Mesendoderm (in vitro differentiated cells): ENCODE results near the gene USP11.

Source experiments
- DNase-seq: peaks from one replicate; pipeline ENCODE4 v3.0.0; 2013
- H2AK5ac ChIP-seq: 2 replicates; pipeline ENCODE4 v1.6.1; 2013; ENCODE audit warnings: low read length, inconsistent platforms
- H2BK120ac ChIP-seq: 2 replicates; pipeline ENCODE4 v1.6.1; 2013; ENCODE audit warnings: low read depth, mild to moderate bottlenecking, low read length, moderate library complexity, mixed read lengths
- H2BK15ac ChIP-seq: replicated peaks from 2 replicates; pipeline ENCODE4 v1.6.1; 2013; ENCODE audit warnings: low read depth, mild to moderate bottlenecking, moderate library complexity
- H2BK5ac ChIP-seq: 2 replicates; pipeline ENCODE4 v1.6.1; 2013; ENCODE audit warnings: low read length, inconsistent platforms
- H3K18ac ChIP-seq: 2 replicates; pipeline ENCODE4 v1.6.1; 2013; ENCODE audit warnings: mild to moderate bottlenecking, low read length, mixed read lengths
- H3K23ac ChIP-seq: one replicate; pipeline ENCODE4 v1.6.1; 2013; ENCODE audit warnings: low read length
- H3K27ac ChIP-seq: 2 replicates; pipeline ENCODE4 v1.5.1; 2013; ENCODE audit warnings: low read depth, mild to moderate bottlenecking, inconsistent platforms, low read length, moderate library complexity
- H3K27me3 ChIP-seq: 2 replicates; pipeline ENCODE4 v1.6.1; 2013; ENCODE audit warnings: low read length, control low read depth, mild to moderate bottlenecking, inconsistent platforms; ENCODE audit not compliant: insufficient read depth, poor library complexity
- H3K36me3 ChIP-seq: 2 replicates; pipeline ENCODE4 v1.6.1; 2013; ENCODE audit warnings: low read length, inconsistent platforms; ENCODE audit not compliant: control insufficient read depth, insufficient read depth
- H3K4ac ChIP-seq: one replicate; pipeline ENCODE4 v1.6.1; 2013; ENCODE audit warnings: low read depth, mild to moderate bottlenecking, low read length, moderate library complexity
- H3K4me1 ChIP-seq: 2 replicates; pipeline ENCODE4 v1.6.1; 2013; ENCODE audit warnings: low read depth, low read length, inconsistent platforms; ENCODE audit not compliant: control insufficient read depth
- H3K4me2 ChIP-seq: 2 replicates; pipeline ENCODE4 v1.6.1; 2013; ENCODE audit warnings: low read length
- H3K4me3 ChIP-seq: 2 replicates; pipeline ENCODE4 v1.5.1; 2013; ENCODE audit warnings: mild to moderate bottlenecking, low read length
- H3K56ac ChIP-seq: one replicate; pipeline ENCODE4 v1.6.1; 2013; ENCODE audit warnings: low read length
- H3K79me1 ChIP-seq: 2 replicates; pipeline ENCODE4 v1.6.1; 2013; ENCODE audit warnings: low read length, inconsistent platforms
- H3K79me2 ChIP-seq: 2 replicates; pipeline ENCODE4 v1.6.1; 2013; ENCODE audit warnings: mild to moderate bottlenecking, low read length; ENCODE audit not compliant: control insufficient read depth, insufficient read depth
- H3K9ac ChIP-seq: 2 replicates; pipeline ENCODE4 v1.6.1; 2013; ENCODE audit warnings: low read length, inconsistent platforms
- H4K5ac ChIP-seq: one replicate; pipeline ENCODE4 v1.6.1; 2013; ENCODE audit warnings: low read length
- H4K8ac ChIP-seq: one replicate; pipeline ENCODE4 v1.6.1; 2013; ENCODE audit warnings: low read depth, mild to moderate bottlenecking, control low read depth, low read length, moderate library complexity
- WGBS: extraction: QIAGEN DNeasy Blood & Tissue Kit; methylation state at CpG from one replicate; pipeline ENCODE4 v1.1.7; 2013; ENCODE audit warnings: low lambda C conversion rate, missing lambda C conversion rate; ENCODE audit not compliant: insufficient coverage; ENCODE audit errors: extremely low coverage; 5-methylcytosine and 5-hydroxymethylcytosine counted together

The USP11 gene

DNA sequence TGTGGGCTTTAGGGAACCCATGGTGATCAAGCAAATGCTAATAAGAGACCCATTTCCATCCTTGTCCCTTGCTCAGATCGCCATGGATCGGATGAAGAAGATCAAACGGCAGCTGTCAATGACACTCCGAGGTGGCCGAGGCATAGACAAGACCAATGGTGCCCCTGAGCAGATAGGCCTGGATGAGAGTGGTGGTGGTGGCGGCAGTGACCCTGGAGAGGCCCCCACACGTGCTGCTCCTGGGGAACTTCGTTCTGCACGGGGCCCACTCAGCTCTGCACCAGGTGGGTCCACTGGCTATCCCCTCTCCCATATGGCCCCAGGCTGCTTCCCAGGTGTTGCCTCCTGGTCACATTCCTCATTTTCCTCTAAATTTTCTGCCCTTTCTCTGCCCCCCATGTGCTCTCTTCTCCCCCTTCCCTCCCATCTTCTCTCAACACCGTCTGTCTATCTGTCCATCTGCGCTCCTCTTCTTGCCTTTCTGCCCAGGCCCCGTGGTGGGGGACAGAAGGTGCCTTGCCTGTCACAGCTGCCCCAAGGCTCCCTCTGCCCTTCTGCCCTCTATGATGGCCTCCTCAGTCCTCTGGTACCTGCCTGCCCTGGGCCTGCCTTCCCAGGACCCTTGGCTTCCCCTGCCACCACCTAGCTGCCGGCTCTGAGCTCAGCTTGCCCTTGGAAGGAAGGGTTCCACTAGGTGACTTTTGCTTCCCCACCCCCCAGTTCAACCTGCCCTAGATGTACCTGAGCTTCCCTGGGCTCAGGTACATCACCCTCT lies 9.1 kb upstream of the USP11 start:
- no peak overlapping the region for H3K4me3 ChIP-seq
- H3K9ac ChIP-seq: no peak overlapping the region
- H3K56ac ChIP-seq: no peak overlapping the region
- H3K79me2 ChIP-seq: peaks cover 33% of the 10 kb centered on the region
- H3K79me1 ChIP-seq: peaks cover 2% of the 10 kb centered on the region
- H4K8ac ChIP-seq: no peak overlapping the region
- peaks cover 1% of the 10 kb centered on the region for H3K4me1 ChIP-seq
- no peak overlapping the region for H2AK5ac ChIP-seq
- no peak overlapping the region for H3K23ac ChIP-seq
- no peak overlapping the region for H2BK120ac ChIP-seq
- H2BK15ac ChIP-seq: no peak overlapping the region
- no peak overlapping the region for H4K5ac ChIP-seq
- no peak overlapping the region for H3K4me2 ChIP-seq
- H3K36me3 ChIP-seq: peaks cover 2% of the 10 kb centered on the region
- no peak overlapping the region for H3K4ac ChIP-seq
- H2BK5ac ChIP-seq: no peak overlapping the region
- no peaks in the 10 kb centered on the region for H3K27me3 ChIP-seq
- H3K27ac ChIP-seq: no peak overlapping the region
- no CpG with 5 or more reads among the region's 13 CpGs for WGBS
- no peak overlapping the region for H3K18ac ChIP-seq
- no peak for DNase-seq

DNA sequence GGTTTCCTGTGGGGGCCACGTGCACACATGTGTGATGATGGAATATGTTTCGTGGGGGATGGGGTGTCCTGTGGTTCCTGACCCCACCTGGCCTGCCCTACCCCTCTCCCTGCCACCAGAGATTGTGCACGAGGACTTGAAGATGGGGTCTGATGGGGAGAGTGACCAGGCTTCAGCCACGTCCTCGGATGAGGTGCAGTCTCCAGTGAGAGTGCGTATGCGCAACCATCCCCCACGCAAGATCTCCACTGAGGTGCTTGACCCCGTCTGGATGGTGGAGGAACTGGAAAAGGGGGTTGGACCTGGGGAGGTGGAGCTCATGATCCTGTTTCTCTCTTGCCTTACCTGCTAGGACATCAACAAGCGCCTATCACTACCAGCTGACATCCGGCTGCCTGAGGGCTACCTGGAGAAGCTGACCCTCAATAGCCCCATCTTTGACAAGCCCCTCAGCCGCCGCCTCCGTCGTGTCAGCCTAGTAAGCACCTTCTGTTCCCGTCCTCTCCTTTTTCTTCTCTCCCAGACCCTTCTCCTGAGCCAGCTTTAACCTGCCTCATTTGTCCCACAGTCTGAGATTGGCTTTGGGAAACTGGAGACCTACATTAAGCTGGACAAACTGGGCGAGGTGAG lies 8.4 kb upstream of the USP11 start:
- Histone ChIP-seq H2BK5ac (no peak overlapping the region), H3K56ac (no peak overlapping the region), H2BK15ac (no peak overlapping the region), H3K4ac (no peak overlapping the region), H2BK120ac (no peak overlapping the region), H2AK5ac (no peak overlapping the region), H3K18ac (no peak overlapping the region), H3K79me1 (peaks cover 2% of the 10 kb centered on the region), H4K8ac (no peak overlapping the region), H3K79me2 (peaks cover 26% of the 10 kb centered on the region), H3K4me2 (no peak overlapping the region), H3K36me3 (peaks cover 2% of the 10 kb centered on the region), H3K4me3 (no peak overlapping the region), H3K27me3 (no peaks in the 10 kb centered on the region), H3K27ac (no peak overlapping the region), H4K5ac (no peak overlapping the region), H3K4me1 (peaks cover 1% of the 10 kb centered on the region), H3K23ac (no peak overlapping the region), H3K9ac (no peak overlapping the region)
- WGBS: no CpG with 5 or more reads among the region's 17 CpGs
- DNase-seq: no peak

DNA sequence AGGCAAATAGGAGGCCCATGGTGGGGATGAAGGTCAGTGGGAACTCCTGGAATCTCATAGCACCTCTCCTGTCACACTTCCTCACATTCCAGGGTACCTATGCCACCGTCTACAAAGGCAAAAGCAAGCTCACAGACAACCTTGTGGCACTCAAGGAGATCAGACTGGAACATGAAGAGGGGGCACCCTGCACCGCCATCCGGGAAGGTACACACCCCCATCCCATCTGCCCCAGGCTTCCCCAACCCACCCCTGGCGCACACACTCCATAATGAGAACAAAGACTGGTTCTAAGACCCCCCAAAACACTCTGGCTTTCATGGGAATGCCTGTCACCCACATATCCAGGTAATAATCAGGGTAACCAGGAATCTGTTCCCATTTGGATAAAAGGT lies 7.9 kb upstream of the USP11 start:
- WGBS: no CpG with 5 or more reads among the region's 4 CpGs

DNA sequence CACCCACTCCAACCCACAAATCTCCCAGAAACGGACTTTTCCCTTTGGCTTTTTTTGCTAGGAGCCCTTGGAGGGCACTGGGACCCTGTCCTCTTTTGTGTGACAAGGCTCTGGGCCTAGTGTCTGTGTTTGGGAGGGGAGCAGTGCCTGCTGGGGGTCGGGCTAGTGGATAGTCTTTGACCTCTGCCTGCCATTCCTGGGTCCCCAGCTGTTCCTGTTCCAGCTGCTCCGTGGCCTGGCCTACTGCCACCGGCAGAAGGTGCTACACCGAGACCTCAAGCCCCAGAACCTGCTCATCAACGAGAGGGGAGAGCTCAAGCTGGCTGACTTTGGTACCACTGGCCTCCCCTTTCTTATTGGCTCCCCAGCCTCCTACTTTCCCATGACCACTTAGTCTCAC lies 6.7 kb upstream of the USP11 start:
- Histone ChIP-seq H2BK120ac (no peak overlapping the region), H3K79me1 (no peaks in the 10 kb centered on the region), H3K4me2 (no peak overlapping the region), H3K36me3 (peaks cover 2% of the 10 kb centered on the region), H4K8ac (no peak overlapping the region), H3K4ac (no peak overlapping the region), H2AK5ac (no peak overlapping the region), H3K27ac (no peak overlapping the region), H4K5ac (no peak overlapping the region), H3K18ac (no peak overlapping the region), H3K4me1 (no peaks in the 10 kb centered on the region), H3K4me3 (no peak overlapping the region), H3K56ac (no peak overlapping the region), H3K23ac (no peak overlapping the region), H3K27me3 (no peaks in the 10 kb centered on the region), H2BK15ac (no peak overlapping the region), H2BK5ac (no peak overlapping the region), H3K9ac (no peak overlapping the region), H3K79me2 (peaks cover 9% of the 10 kb centered on the region)
- no CpG with 5 or more reads among the region's 6 CpGs for WGBS
- DNase-seq: no peak

More for the DNA sequence above, 7.9 kb upstream of the USP11 start:
- Histone ChIP-seq H2AK5ac (no peak overlapping the region), H3K4me2 (no peak overlapping the region), H3K4me3 (no peak overlapping the region), H3K79me1 (peaks cover 2% of the 10 kb centered on the region), H3K79me2 (peaks cover 21% of the 10 kb centered on the region), H3K18ac (no peak overlapping the region), H2BK5ac (no peak overlapping the region), H3K27ac (no peak overlapping the region), H3K9ac (no peak overlapping the region), H4K5ac (no peak overlapping the region), H3K4ac (no peak overlapping the region), H2BK120ac (no peak overlapping the region), H3K4me1 (peaks cover under 1% of the 10 kb centered on the region), H3K27me3 (no peaks in the 10 kb centered on the region), H3K36me3 (peaks cover 2% of the 10 kb centered on the region), H2BK15ac (no peak overlapping the region), H3K56ac (no peak overlapping the region), H3K23ac (no peak overlapping the region), H4K8ac (no peak overlapping the region)
- DNase-seq: no peak

DNA sequence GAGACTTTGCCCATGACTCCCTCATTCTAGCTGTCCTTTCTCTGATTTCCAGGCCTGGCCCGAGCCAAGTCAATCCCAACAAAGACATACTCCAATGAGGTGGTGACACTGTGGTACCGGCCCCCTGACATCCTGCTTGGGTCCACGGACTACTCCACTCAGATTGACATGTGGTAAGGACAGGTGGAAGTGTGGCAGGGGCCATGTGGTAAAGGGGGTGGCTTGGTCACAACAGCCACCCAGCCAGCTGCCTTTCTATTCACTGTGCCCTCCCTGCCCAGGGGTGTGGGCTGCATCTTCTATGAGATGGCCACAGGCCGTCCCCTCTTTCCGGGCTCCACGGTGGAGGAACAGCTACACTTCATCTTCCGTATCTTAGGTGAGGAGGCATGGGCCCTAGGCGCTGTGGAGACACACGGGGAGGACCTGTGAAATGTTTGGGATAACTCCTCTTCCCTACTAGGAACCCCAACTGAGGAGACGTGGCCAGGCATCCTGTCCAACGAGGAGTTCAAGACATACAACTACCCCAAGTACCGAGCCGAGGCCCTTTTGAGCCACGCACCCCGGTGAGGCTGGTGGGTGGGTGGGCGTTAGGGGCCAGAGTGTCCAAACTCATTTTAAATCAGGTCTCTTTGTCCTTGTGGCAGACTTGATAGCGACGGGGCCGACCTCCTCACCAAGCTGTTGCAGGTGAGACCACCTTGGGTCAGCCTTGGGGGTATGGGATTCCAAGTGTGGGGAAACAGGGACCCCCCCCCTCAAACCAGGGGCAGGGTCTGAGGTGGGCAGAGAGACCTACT lies 6.1 kb upstream of the USP11 start:
- Histone ChIP-seq H3K4me2 (no peak overlapping the region), H4K8ac (no peak overlapping the region), H3K4me3 (no peak overlapping the region), H3K9ac (no peak overlapping the region), H3K36me3 (peaks cover 2% of the 10 kb centered on the region), H2BK15ac (no peak overlapping the region), H3K79me2 (peaks cover 3% of the 10 kb centered on the region), H3K27me3 (no peaks in the 10 kb centered on the region), H3K27ac (no peak overlapping the region), H2AK5ac (no peak overlapping the region), H3K4me1 (no peaks in the 10 kb centered on the region), H3K56ac (no peak overlapping the region), H2BK120ac (no peak overlapping the region), H2BK5ac (no peak overlapping the region), H3K23ac (no peak overlapping the region), H3K18ac (no peak overlapping the region), H3K4ac (no peak overlapping the region), H4K5ac (no peak overlapping the region), H3K79me1 (no peaks in the 10 kb centered on the region)
- WGBS: no CpG with 5 or more reads among the region's 19 CpGs
- no peak for DNase-seq
